NCI-H748 (cell line): ENCODE results near the gene ENTPD6.
A peak's percentile ranks its signal among the peaks of the same experiment; 100 is the strongest.
"Not testable (repeated sequence)": the region's sequence is repeated elsewhere in the genome, so short reads cannot be mapped to it uniquely, and the experiment has no call there.

ENCODE experiments used
- DNase-seq: peaks from one replicate; lab custom pipeline; 2025; ENCODE audit not compliant: unreplicated experiment; lab: John Stamatoyannopoulos, UW

Gene ENTPD6

DNA sequence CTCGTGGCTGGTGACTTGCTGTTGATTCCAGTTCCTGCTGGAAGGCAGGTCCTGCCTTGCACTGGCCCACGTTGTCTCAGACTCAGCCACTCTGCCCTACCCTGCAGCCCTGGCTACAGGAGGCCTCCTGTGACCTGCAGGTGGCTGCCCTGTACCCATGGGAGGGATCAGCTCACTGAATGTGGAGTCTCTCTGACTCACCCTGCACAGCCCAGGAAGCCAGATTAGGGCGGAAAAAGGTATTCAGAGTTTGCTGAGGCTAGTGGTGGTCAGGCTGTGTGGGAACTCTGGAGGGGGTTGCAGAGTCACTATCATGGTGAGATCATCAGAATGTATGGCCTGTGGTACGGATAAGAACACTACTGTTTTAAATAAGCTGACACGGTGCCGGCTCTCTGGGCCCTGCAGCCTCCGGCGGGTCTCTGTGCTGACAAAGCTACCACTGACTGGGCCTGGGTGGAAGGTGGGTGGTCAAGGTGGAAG is 27.7 kb downstream of the ENTPD6 start:
- no peak for DNase-seq

DNA sequence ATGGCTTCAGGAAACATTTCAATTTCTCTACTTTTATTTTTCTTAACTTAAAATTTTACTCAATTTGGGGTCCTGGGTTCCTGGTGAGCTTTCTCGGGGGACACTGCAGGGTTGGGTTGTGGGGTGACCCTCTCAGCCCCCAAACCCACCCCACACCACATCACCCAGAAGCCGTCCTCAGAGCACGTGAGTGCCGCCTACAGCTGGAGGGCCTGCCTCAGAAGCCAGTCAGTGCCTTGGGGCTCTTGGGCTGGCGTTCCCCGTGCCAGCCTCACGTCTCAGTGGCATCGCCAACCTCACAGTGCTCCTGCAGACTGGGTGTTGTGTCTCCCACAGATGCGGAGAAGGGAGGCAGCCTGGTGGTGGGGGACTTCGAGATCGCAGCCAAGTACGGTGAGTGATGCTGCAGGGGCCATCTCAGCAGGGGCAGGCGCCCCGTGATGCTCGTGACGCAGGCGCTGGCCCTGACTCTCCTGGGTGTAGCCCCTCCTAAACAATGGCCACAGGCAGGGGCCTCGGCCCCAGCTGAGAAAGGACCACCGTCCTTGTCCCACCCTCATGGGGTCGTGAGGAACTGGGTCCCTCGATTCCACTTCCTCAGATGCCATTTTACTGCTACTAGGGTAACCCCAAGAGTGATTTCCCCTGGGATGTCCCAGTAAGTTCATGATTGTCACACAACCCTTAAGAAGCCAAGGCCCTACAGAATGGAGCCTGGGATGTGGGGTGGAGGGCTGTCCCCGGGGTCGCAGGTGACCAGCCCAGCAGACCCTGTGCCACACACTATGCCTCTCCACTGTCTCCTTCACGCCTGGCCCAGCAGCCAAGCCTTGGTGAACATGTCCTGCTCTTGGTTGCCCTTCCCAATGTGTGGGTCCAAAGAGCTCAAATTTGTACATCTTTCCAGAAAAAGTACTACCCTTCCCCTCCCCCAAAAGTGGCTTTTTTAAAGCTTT is 28.5 kb downstream of the ENTPD6 start:
- no peak for DNase-seq

DNA sequence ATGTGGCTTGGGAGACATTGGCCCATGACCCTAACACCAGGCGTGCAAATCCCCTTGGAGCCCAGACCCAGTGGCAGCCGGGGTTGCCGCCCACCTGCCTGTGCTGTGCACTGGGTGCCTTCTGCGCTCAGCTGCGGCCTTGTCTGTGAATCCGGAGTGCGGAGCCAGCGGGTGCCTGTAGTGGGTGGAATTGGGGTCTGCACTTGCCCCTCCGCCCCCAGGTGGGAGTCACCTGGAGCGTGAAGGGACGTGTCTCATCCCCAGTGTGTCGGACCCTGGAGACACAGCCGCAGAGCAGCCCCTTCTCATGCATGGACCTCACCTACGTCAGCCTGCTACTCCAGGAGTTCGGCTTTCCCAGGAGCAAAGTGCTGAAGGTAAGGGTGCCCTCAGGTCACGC is 29.4 kb downstream of the ENTPD6 start:
- DNase-seq = no peak

DNA sequence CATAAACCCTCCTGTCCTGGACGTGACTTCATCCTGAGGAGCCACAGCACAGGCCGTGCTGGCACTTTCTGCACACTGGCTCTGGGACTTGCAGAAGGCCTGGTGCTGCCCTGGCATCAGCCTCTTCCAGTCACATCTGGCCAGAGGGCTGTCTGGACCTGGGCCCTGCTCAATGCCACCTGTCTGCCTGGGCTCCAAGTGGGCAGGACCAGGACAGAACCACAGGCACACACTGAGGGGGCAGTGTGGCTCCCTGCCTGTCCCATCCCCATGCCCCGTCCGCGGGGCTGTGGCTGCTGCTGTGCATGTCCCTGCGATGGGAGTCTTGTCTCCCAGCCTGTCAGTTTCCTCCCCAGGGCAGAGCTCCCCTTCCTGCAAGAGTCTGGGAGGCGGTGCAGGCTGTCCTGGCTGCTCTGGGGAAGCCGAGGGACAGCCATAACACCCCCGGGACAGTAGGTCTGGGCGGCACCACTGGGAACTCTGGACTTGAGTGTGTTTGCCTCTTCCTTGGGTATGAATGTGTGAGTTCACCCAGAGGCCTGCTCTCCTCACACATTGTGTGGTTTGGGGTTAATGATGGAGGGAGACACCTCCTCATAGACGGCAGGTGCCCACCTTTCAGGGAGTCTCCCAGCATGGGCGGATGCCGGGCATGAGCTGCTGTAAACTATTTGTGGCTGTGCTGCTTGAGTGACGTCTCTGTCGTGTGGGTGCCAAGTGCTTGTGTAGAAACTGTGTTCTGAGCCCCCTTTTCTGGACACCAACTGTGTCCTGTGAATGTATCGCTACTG is 30.3 kb downstream of the ENTPD6 start:
- no peak for DNase-seq

DNA sequence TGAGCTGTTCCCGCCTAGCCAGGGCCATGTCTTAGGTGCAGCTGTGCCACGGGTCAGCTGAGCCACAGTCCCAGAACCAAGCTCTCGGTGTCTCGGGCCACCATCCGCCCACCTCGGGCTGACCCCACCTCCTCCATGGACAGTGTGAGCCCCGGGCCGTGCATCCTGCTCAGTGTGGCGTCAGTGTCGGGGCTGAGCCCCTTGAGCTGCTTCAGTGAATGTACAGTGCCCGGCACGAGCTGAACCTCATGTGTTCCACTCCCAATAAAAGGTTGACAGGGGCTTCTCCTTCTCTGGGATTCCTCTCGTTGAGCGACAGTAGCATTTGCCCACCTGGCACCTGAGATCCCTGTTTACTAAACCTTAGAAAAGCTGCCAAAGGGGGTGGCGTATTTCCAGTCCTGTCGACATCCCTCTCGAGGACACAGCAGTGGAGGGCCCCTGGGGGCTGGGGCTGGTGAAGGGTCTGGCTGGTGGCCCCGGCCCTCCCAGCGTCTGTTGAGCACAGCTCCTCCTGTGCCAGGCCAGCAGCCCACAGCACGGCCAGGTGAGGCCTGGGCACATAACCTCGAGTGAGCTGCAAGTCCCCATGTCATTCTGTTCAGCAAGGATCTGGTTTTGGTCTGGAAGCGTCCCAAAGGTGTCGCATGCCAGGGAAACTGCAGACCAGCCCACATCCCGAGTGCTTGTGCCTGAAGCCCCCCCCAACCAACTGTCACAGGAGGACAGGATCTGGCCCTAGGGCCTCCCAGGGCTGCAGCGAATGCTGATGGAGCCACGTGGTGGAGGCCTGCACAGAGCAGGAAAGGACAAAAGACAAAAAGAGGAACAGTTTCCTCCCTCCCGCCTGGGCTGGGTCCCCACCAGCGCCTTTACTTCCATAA is 31.2 kb downstream of the ENTPD6 start:
- no peak for DNase-seq

DNA sequence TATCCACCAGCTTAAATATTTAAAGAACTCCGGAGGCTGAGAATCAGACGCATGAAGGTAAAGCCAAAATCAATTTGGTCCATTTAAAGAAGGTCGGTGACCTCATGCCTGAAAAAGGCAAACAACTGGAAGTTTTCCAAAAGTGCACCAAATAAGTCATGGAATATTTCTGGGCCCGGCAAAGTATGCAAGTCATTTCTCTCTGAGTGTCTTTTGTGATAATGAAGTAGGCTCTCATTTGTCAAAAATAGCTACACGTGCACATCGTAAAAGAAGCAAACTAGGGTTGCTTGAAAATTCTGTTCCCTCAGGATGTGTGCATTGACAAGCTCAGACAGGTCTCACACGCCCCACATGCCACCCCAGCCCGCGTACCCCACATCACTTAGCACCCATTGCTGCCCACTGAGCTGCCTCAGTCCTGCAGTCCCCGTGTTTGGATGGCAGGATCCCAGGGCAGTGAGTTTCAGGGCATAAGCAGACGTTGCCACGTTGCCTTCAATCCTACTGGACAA is 31.9 kb downstream of the ENTPD6 start:
- DNase-seq = no peak

DNA sequence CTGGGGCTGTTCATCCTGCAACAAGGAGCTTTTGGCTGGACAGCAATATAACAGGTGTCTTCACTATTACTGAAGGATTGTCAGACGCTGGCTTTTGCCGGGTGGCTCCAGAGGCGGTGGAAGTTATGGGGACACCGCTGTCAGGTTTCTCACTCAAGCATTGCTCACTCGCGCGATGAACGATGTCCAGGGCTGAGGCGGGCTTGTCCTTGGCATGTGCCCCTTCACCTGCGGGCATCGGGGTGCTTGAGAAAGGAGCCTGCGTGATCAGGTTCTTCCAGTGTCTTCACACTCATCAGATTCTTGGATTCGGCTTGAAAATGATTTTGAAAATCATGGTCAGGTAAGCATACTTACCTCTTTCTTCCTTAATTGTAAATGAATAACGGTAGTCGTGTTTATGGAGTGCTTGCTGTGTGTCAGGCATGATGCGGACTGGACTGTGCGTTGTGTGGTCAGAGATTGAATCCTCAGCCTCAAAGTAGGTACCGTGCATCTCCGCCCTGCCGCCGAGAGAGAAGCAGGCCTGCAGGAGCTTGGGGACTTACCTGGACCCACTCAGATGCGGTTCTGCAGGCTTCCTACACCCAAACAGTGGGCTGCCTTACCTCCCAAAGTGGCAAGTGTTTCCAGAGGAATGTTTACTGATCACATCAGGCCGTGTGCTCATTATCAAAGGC is 34.1 kb downstream of the ENTPD6 start:
- no peak for DNase-seq

DNA sequence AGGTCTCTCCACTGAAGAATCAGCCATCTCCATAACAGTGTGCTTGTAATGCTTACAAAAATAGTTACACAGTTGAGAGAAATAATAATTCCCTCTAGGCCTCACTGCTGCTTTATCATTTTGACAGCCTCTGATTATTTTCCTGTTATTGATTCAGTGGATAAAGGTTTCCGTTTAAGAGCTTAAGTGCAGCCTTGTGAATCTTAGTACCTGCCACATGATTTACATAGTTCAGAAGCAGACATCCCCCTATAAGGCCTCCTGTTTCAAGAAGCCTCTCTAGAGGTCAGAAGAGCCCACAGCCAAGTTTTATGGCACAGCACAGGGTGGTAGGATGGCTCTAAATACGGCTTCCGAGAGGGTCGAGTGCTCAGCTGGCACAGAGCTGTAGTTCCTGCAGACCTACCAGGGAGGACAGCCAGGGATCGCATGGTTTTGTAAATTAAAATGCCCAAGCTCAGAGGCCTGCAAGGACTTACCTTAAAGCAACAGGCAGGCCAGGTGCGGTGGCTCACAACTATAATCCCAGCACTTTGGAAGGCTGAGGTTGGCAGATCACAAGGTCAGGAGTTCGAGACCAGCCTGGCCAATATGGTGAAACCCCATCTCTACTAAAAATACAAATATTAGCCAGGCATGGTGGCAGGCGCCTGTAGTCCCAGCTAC is 34.8 kb downstream of the ENTPD6 start:
- no peak for DNase-seq

DNA sequence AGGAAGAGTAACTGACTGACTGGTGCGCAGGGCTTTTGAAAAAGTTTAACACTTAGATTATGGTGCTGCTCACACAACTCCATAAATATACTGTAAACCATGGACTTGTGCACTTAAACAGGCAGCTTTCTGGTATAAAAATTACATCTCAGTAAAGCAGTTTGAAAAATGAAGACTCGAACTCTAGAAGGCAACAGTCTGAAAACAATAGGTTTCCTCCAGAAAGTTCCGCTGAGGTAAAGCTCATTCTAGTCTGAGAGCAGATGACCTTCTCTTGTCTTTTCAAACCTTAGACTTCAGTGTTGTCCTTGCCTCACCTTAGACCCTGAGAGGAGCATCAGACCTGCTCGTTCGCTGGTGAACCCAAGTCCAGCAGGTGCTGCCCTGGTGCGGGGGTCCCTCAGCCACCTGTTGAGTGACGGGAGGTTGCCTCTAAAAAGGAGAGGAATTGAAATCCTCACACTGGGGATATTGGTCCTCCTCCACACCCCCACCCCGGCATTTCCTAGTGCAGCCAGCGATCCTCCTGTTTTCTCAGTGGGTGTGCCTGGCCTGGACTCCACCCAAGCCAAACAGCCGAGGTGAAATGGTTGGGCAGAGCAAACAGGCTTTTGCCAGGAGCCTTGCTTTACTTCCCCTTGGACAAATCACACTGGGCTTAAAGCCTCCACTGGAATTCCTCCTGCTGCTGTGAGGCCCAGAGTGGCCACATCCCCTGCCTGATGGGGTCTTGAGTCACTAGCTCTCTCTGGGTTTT is 37.7 kb downstream of the ENTPD6 start:
- DNase-seq = peak; percentile 81

DNA sequence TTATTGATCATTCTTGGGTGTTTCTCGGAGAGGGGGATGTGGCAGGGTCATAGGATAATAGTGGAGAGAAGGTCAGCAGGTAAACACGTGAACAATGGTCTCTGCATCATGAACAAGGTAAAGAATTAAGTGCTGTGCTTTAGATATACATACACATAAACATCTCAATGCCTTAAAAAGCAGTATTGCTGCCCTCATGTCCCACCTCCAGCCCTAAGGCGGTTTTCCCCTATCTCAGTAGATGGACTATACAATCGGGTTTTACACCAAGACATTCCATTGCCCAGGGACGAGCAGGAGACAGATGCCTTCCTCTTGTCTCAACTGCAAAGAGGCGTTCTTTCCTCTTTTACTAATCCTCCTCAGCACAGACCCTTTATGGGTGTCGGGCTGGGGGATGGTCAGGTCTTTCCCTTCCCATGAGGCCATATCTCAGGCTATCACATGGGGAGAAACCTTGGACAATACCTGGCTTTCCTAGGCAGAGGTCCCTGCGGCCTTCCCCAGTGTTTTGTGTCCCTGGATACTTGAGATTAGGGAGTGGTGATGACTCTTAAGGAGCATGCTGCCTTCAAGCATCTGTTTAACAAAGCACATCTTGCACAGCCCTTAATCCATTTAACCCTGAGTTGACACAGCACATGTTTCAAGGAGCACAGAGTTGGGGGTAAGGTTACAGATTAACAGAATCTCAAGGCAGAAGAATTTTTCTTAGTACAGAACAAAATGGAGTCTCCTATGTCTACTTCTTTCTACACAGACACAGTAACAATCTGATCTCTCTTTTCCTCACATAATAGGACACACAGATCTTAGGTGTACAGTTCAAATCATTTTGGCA is 38.7 kb downstream of the ENTPD6 start:
- DNase-seq = not testable (repeated sequence)

DNA sequence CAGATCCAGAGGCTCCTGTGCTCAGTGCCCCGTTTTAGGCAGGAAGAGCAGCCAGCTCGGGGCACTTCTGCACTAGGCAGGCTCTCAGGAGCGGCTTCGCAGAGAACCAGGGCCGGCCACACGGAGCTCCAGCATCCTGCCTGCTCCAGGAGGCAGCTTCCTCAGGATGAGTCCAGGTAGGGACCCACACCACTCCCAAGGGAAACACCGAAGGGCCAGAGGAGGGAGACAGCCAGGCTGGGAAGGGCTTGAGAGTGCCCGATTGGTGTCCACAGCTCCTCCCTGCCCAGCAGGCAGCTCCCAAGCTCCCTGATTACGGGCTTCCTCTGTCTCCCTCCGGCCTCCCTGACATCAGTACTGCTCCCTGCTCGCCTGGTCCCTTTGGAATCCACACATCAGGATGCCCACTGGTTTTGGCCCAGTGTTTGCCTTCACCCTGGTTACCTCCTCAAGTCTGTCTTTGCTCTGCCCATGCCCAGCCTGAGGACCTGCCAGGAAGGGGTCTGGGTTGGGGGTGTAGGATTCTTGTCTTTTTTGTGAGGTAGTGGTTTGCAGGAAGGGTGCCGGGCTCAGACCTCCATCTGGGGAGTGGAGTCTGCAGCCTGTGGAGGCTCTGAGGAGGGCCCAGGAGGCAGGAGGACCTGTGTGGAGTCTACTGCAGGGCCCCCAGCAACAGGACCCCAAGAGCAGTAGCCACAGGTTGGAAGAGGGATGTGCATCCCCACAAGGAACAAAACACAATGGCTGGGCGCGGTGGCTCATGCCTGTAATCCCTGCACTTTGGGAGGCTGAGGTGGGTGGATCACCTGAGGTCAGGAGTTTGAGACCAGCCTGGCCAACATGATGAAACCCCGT is 41.2 kb downstream of the ENTPD6 start:
- no peak for DNase-seq

DNA sequence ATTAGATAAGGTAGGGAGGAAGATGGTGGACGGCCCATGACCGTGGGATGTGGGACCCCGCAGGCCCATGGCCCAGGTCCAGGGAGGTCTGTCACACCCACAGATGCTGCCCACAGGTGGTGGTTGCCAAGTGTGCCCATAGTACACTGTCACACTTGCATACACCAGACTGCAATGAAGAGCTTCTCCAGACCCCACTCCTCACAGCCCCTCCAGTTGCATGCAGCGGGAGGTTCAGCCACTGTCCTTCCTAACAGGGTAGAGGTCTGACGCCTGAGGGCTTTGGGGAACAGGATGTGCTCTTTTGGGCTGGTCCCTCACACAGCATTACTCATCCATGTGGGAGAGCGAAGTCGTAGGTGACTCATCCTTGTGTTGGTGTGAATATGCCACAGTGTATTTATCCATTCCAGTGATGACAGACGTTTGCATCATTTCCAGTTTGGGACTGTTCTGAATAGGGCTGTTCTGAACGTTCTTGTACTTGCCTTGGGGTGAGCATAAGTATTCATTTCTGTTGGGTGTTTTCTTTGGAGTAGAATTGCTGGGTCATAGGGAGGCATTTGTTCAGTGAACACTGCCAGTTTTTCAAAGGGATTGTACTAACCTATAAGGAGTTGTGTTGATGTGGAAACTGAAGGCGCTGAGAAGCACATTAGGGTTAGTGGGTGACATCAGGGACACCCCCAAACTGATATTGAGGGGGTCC is 42.3 kb downstream of the ENTPD6 start:
- DNase-seq = no peak

DNA sequence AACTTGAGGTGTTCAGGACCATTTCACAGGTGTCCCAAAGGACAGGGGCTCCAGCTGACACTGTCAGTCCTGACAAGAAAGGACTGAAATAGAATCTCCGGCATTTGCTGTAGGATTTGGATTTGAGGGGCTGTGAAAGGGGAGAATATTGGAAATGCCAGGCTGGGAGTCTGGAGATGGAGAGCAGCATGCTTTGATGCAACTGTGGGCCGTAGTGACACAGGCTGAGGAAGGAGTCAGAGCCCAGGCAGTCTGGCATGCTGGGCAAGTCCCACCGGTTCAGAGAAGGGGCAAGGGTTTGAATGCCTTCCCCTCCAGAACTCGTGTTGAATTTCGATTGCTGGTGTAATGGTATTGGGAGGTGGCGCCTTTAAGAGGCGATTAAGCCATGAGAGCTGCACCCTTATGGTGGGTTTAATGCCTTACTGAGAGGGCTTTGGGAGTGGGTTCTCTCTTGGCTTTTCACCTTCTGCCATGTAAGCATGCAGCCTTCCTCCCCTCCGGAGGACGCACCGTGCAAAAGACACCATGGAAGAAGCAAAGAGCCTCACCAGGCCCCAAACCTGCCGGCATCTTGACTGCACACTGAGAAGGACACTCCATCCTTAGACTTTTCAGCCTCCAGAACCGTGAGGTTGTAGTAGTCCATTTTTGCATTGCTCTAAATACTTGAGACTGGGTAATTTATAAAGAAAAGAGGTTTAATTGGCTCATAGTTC is 43.0 kb downstream of the ENTPD6 start:
- DNase-seq = no peak

DNA sequence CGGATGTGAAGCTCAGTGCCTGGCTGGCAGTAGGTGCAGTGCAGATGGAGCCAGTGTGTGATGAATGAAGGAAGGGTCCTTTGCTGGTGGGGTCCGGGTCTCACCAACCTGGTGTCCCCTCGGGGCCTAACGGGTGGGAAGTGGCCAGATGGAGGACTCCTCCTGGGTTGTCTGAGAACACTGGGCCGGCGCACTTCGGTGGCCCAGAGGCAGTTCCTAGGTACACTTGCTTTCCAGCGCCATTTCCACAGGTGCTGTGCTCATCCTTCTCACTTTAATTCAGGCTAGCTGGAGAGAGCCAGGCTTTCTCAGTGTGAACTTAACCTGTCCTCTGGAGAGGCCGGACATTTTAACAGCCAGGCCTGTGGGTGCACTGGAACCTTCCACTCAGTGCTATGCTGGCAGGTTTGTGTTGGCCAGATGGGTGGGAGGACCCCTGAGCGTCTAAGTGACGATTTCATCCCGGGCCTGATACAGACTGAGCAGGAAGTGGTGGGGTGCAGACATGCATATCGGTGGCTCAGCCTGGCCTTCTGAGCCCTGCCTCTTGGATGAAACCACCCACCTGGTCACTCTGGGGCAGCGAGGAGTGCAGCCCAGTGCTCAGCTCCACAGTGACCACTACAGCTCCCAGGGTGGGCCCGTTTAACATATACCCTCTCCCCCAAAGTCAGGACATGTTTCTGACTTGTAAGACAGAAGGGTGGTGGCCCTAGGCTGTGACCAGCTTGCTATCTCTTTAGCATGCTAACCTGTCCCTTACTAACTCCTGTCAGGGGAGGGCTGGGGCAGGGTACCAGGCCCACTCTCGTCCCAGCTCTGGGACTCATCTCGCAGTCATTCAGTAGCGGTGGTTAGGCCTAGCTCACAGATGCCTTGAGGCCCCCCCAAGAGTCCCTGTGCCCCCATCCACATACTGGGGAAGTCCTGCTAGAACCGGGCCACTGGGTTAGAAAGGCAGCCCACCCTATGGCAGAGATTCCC is 44.2 kb downstream of the ENTPD6 start:
- DNase-seq = no peak
